HepG2 (cell line): ENCODE results near the gene ARAP1. TPM values are rescaled to one million over a fixed set of nuclear protein-coding genes. Genes with fewer than 3 reads are reported as not detected.
A peak's percentile ranks its signal among the peaks of the same experiment; 100 is the strongest.

ENCODE experiments used
- ATF1 ChIP-seq: IDR thresholded peaks from 2 replicates; pipeline ENCODE4 v1.6.1; 2016; ENCODE audit warnings: mild to moderate bottlenecking, control low read depth
- CREB1 ChIP-seq, 2 experiments: fragments of 450-650 bp in 1 of 2; IDR thresholded peaks; 2 replicates each; pipeline ENCODE4 v1.6.1; 2016 to 2017; ENCODE audit warnings: control low read depth in 1 of 2, mild to moderate bottlenecking in 1 of 2, missing compliant biosample characterization in 1 of 2, missing genetic modification characterization in 1 of 2
- CREM ChIP-seq, 2 experiments: sonication (generic) in 1 of 2; formaldehyde crosslinking in 1 of 2; IDR thresholded peaks; 2 replicates each; pipeline versions ENCODE4 v1.4.0 to v1.6.1; 2016 to 2020; ENCODE audit warnings: antibody characterized with exemption in 1 of 2, mild to moderate bottlenecking in 1 of 2, missing genetic modification reagents in 1 of 2
- KDM5A ChIP-seq: fragments of 200-600 bp; sonication (generic); IDR thresholded peaks from 2 replicates; pipeline ENCODE4 v1.7.0; 2018; ENCODE audit warnings: antibody characterized with exemption, mild to moderate bottlenecking, low read length, borderline replicate concordance
- KLF12 ChIP-seq: sonication (generic); formaldehyde crosslinking; IDR thresholded peaks from 2 replicates; pipeline ENCODE4 v1.4.0; 2020; ENCODE audit warnings: missing genetic modification reagents, borderline replicate concordance
- MEIS2 ChIP-seq: sonication (generic); formaldehyde crosslinking; IDR thresholded peaks from 2 replicates; pipeline ENCODE4 v1.9.0; 2021; ENCODE audit warnings: mild to moderate bottlenecking, missing genetic modification reagents
- RFX5 ChIP-seq: IDR thresholded peaks from 2 replicates; pipeline ENCODE4 v1.6.1; 2011; ENCODE audit warnings: low read depth, low read length, improper control_type of control experiment
- TBX2 ChIP-seq: sonication (generic); formaldehyde crosslinking; IDR thresholded peaks from 2 replicates; pipeline ENCODE4 v1.5.0; 2020; ENCODE audit warnings: missing genetic modification reagents, mild to moderate bottlenecking, borderline replicate concordance
- TBX3 ChIP-seq: fragments of 450-650 bp; IDR thresholded peaks from 2 replicates; pipeline ENCODE4 v1.6.1; 2017; ENCODE audit warnings: antibody characterized with exemption, mild to moderate bottlenecking, inconsistent platforms, borderline replicate concordance
- ZFP36L2 ChIP-seq: sonication (generic); formaldehyde crosslinking; IDR thresholded peaks from 2 replicates; pipeline ENCODE4 v1.4.0; 2020; ENCODE audit warnings: missing genetic modification reagents
- ZNF136 ChIP-seq: sonication (generic); formaldehyde crosslinking; IDR thresholded peaks from 2 replicates; pipeline ENCODE4 v1.8.1; 2022; ENCODE audit warnings: low read depth, mild to moderate bottlenecking, moderate library complexity, missing genetic modification reagents
- ZNF543 ChIP-seq: sonication (generic); formaldehyde crosslinking; IDR thresholded peaks from 2 replicates; pipeline ENCODE4 v1.4.0; 2020; ENCODE audit warnings: mild to moderate bottlenecking, missing genetic modification reagents
- ZNF781 ChIP-seq: sonication (generic); formaldehyde crosslinking; IDR thresholded peaks from 2 replicates; pipeline ENCODE4 v1.5.1; 2020; ENCODE audit warnings: borderline replicate concordance, mild to moderate bottlenecking, missing genetic modification reagents; ENCODE audit errors: not compliant biosample characterization
- ZNF782 ChIP-seq: sonication (generic); formaldehyde crosslinking; IDR thresholded peaks from 2 replicates; pipeline ENCODE4 v1.4.0; 2020; ENCODE audit warnings: missing genetic modification reagents, mild to moderate bottlenecking, borderline replicate concordance
- ZSCAN20 ChIP-seq: sonication (generic); formaldehyde crosslinking; IDR thresholded peaks from 2 replicates; pipeline ENCODE4 v1.4.0; 2020; ENCODE audit warnings: missing genetic modification reagents, mild to moderate bottlenecking, borderline replicate concordance
- polyA plus RNA-seq, 8 experiments: library from polyadenylated mRNA; depleted of rRNA in 3 of 8; stranded (reverse) in 7 of 8; unstranded in 1 of 8; fragments of >200 nt; fragmentation: Illumina TruSeq in 4 of 8; extraction: Trizol in 4 of 8; gene quantifications; 2 replicates each; pipeline versions ENCODE4 v1.2.1 to v1.2.3, GENCODE V29; 2011 to 2016; ENCODE audit warnings: low read depth in 4 of 8, missing spikeins in 1 of 8, mixed read lengths in 1 of 8; ENCODE audit not compliant: insufficient read depth in 1 of 8
- total RNA-seq, 5 experiments: library from RNA; depleted of rRNA; stranded (reverse); fragments of >200 nt; fragmentation: Illumina TruSeq; extraction: Trizol; gene quantifications; 2 replicates each; pipeline ENCODE4 v1.2.3, GENCODE V29; 2016; ENCODE audit warnings: low read depth in 1 of 5
- TF ChIP-seq, protein P1 (sequence below): sonication (generic); formaldehyde crosslinking; IDR thresholded peaks from 2 replicates; pipeline ENCODE4 v1.8.1; 2023; ENCODE audit warnings: missing genetic modification reagents, inconsistent platforms, borderline replicate concordance
- TF ChIP-seq, protein P2 (sequence below): sonication (generic); formaldehyde crosslinking; IDR thresholded peaks from 2 replicates; pipeline ENCODE4 v1.4.0; 2020; ENCODE audit warnings: mild to moderate bottlenecking, missing genetic modification reagents
- TF ChIP-seq, protein P3 (sequence below): sonication (generic); formaldehyde crosslinking; IDR thresholded peaks from 2 replicates; pipeline ENCODE4 v1.8.1; 2023; ENCODE audit warnings: mild to moderate bottlenecking, inconsistent platforms, moderate library complexity, missing genetic modification reagents, borderline replicate concordance

Gene ARAP1
- total and polyA plus RNA-seq, 2 of the 13 experiments (the other 11 are each of a cell fraction or from before 2014, with no cell fraction given), result 43.2 to 55.5 TPM

DNA sequence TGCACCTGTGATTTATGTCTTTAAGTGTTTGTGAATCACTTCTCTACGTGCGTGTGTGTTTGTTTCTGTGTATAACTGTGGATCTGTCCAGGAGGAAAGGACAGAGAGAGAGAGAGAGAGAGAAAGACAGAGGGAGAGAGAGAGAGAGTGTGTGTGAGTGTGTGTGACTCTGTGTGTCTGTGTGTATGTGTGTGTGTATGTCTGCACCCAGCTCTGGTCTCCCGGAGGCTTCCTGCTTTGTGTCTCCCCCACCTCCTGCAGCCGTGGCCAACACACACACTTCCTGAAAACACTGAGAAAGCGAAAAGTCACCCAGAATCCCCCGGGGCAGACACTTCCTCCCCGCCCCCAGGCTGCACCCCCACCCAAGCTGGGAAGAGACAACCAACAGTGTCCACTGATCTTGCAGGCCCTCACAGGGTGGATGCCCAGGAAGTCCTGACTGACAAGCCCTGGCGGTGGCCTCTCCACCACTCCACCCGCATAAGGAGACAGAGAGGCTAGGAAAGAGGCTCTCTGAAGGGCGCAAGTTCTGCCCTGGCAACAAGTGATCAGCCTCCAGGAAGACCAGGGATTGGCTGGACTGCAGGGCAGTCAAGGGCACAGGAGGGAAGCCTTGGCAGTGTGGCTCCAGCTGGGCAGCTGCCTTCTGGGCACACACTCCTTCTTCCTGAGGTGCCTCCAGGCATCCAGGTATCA is 30.0 kb downstream of the ARAP1 start (continued):
- TF ChIP-seq, protein P1, sequence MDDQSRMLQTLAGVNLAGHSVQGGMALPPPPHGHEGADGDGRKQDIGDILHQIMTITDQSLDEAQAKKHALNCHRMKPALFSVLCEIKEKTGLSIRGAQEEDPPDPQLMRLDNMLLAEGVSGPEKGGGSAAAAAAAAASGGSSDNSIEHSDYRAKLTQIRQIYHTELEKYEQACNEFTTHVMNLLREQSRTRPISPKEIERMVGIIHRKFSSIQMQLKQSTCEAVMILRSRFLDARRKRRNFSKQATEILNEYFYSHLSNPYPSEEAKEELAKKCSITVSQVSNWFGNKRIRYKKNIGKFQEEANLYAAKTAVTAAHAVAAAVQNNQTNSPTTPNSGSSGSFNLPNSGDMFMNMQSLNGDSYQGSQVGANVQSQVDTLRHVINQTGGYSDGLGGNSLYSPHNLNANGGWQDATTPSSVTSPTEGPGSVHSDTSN, result no peak
- no peak for TF ChIP-seq ZNF781 (CRISPR knock-in tag)
- TF ChIP-seq, protein P2, sequence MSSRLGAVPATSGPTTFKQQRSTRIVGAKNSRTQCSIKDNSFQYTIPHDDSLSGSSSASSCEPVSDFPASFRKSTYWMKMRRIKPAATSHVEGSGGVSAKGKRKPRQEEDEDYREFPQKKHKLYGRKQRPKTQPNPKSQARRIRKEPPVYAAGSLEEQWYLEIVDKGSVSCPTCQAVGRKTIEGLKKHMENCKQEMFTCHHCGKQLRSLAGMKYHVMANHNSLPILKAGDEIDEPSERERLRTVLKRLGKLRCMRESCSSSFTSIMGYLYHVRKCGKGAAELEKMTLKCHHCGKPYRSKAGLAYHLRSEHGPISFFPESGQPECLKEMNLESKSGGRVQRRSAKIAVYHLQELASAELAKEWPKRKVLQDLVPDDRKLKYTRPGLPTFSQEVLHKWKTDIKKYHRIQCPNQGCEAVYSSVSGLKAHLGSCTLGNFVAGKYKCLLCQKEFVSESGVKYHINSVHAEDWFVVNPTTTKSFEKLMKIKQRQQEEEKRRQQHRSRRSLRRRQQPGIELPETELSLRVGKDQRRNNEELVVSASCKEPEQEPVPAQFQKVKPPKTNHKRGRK (CRISPR knock-in tag), result no peak
- no peak for TF ChIP-seq TBX3
- no peak for TF ChIP-seq ZNF543 (CRISPR knock-in tag)
- peak; percentile 60; the same call in 1 of the 2 replicates for TF ChIP-seq CREM (IDR thresholded peaks at IDR 0.05)
- no peak for TF ChIP-seq CREM (CRISPR knock-in tag; IDR thresholded peaks at IDR 0.05)
- TF ChIP-seq ZNF136, result no peak
- no peak for TF ChIP-seq ZFP36L2 (CRISPR knock-in tag)
- no peak for TF ChIP-seq TBX2 (CRISPR knock-in tag)
- TF ChIP-seq, protein P3, sequence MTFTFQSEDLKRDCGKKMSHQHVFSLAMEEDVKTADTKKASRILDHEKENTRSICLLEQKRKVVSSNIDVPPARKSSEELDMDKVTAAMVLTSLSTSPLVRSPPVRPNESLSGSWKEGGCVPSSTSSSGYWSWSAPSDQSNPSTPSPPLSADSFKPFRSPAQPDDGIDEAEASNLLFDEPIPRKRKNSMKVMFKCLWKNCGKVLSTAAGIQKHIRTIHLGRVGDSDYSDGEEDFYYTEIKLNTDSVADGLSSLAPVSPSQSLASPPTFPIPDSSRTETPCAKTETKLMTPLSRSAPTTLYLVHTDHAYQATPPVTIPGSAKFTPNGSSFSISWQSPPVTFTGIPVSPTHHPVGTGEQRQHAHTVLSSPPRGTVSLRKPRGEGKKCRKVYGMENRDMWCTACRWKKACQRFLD, result no peak
- TF ChIP-seq KDM5A, result no peak
- TF ChIP-seq CREB1 (IDR thresholded peaks at IDR 0.05), result peak; percentile 71
- peak; percentile 90 for TF ChIP-seq CREB1 (CRISPR knock-in tag; IDR thresholded peaks at IDR 0.05)
- TF ChIP-seq ZNF782 (CRISPR knock-in tag), result no peak
- TF ChIP-seq RFX5, result peak; percentile 100
- peak; percentile 80 for TF ChIP-seq ATF1
- no peak for TF ChIP-seq KLF12
- no peak for TF ChIP-seq ZSCAN20 (CRISPR knock-in tag)
- TF ChIP-seq MEIS2, result no peak
